Stimulated activated naive B cell treated with anti-CD40 and anti-IgM and Interleukin-4, amounts not matched to agents 10 μg/mL and 1 μg/mL and 100 μg/mL, for 72 hours (primary cell): ENCODE data around the gene HES5.

Experiments
- ATAC-seq, 2 donors: fragments of 150-1000 bp; cut with Tn5 transposase; replicated peaks; 2 replicates each; pipeline ENCODE4 v1.10.0; 2021; ENCODE audit warnings: moderate library complexity in 1 of 2
- DNase-seq: peaks from one replicate; pipeline ENCODE4 v3.0.0; 2021
- H3K27ac Mint-ChIP-seq: one replicate; pipeline ENCODE4 v1.8.0; 2022; ENCODE audit warnings: mild to moderate bottlenecking, mixed read lengths
- H3K27me3 Mint-ChIP-seq, 2 donors: one replicate each; pipeline ENCODE4 v1.8.0; 2022; ENCODE audit warnings: mixed read lengths in 2 of 2
- H3K36me3 Mint-ChIP-seq, 2 donors: one replicate each; pipeline ENCODE4 v1.8.0; 2022; ENCODE audit warnings: mixed read lengths in 2 of 2, mild to moderate bottlenecking in 1 of 2
- H3K4me1 Mint-ChIP-seq, 2 donors: one replicate each; pipeline ENCODE4 v1.8.0; 2022; ENCODE audit warnings: mixed read lengths in 2 of 2, mild to moderate bottlenecking in 1 of 2
- H3K4me3 Mint-ChIP-seq, 2 donors: one replicate each; pipeline ENCODE4 v1.8.0; 2022; ENCODE audit warnings: mild to moderate bottlenecking in 2 of 2, mixed read lengths in 2 of 2, moderate library complexity in 1 of 2
- H3K9me3 Mint-ChIP-seq, 2 donors: one replicate each; pipeline ENCODE4 v1.8.0; 2022; ENCODE audit warnings: mixed read lengths in 2 of 2, mild to moderate bottlenecking in 1 of 2

HES5 gene

GRCh38 chr1:2546515-2547209 is 16.6 kb upstream of the HES5 start:
- ATAC-seq: peak; percentile 42 to 55
- Mint-ChIP-seq H3K27me3 (peaks cover 0 to 8% of the 10 kb centered on the region in 2 donors), H3K4me3 (peak overlapping the region; percentile 95 to 96), H3K4me1 (peaks cover 22 to 68% of the 10 kb centered on the region in 2 donors), H3K36me3 (peaks cover 7 to 15% of the 10 kb centered on the region in 2 donors), H3K27ac (peak overlapping the region; percentile 92), H3K9me3 (no peaks in the 10 kb centered on the region)
- DNase-seq: peak; percentile 82

GRCh38 chr1:2545754-2546514 is 15.9 kb upstream of the HES5 start:
- peaks cover 16 to 68% of the 10 kb centered on the region in 2 donors for H3K4me1 Mint-ChIP-seq
- peak; percentile 41 to 51 for ATAC-seq

DNA sequence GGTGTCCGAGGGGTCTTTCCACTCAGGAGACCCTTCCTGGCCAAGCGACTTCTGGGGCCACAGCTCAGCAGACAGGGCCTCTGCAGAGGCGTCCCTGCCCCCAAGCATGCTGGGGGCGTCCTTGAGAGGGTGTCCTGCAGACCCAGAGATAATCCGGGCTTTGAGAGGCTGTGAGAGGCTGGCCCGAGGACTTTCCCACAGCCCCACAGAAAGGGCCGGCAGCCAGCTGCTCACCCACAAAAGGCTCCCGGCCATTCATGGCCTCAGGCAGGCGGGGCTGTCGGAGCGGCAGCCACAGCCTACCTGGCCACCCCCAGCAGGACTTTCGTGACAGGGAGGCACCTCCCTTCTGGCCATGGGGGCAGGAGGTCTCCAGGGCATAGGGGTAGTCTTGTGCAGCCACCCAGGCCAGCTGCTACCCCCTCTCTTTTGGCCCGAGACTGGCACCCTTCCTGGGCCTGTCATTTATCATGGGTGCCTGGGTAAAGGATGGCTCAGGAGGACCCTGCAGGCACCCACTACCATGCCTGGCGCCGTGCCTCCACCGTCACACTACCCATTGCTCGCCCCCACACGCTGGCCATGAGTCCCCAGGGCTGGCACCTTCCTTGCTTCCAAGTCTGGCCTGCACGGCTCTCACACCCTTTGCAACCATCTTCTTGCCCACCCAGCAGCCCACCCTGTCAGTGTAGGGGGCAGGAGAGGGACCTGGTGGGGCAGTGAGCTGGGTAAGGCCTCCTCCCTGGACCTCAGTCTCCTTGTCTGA is 15.0 kb upstream of the HES5 start:
- Mint-ChIP-seq H3K36me3 (peaks cover 0 to 8% of the 10 kb centered on the region in 2 donors), H3K27ac (peak overlapping the region; percentile 25), H3K9me3 (no peaks in the 10 kb centered on the region), H3K27me3 (peaks cover 0 to 9% of the 10 kb centered on the region in 2 donors), H3K4me3 (no peak overlapping the region), H3K4me1 (peaks cover 14 to 60% of the 10 kb centered on the region in 2 donors)
- DNase-seq (no peak), ATAC-seq (no peak)

More at GRCh38 chr1:2545754-2546514, 15.9 kb upstream of the HES5 start:
- Mint-ChIP-seq H3K27ac (peak overlapping the region; percentile 92), H3K9me3 (no peaks in the 10 kb centered on the region), H3K4me3 (peak overlapping the region; percentile 95 to 96), H3K27me3 (peaks cover 0 to 9% of the 10 kb centered on the region in 2 donors), H3K36me3 (peaks cover 2 to 10% of the 10 kb centered on the region in 2 donors)
- peak; percentile 86 for DNase-seq

DNA sequence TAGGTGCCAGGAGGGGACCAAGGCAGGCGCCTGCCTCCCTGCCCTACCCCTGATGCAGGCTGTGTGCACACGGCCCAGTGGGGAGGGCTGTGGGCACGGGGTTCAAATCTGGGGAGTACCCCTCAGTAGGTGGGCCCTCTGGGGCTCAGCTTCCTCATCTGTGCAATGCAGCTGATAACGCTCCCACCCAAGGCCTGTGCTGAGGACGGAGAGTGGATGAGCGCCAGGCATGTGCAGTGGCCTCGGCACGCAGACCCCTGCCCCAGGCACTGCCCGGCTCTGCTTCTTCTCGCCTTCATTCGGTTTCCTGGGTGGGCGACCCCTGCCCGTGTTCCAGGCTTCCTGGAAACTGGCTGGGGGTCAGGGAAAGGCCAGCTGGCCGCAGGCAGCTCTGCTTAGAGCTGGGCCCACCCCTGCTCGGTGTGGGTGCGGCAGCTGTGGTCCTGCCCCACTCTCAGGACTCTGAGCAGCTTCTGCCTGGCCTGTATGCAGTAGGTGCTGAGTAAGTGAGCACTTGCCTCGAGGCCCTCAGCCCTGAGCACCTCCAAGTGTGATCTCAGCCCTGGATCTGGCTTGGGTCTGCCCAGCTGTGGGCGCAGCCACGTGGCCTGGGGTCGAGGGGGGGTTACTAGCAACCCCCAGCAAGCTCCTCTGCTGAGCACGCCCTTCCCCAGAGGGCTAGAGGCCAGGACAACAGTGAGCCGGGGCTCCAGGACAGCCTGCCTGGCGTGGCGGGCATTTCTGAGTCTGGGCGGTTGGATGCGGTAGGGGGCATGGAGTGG is 14.2 kb upstream of the HES5 start:
- peaks cover 9 to 53% of the 10 kb centered on the region in 2 donors for H3K4me1 Mint-ChIP-seq
- H3K27ac Mint-ChIP-seq: peak overlapping the region; percentile 25
- no peaks in the 10 kb centered on the region for H3K9me3 Mint-ChIP-seq
- peaks cover 0 to 10% of the 10 kb centered on the region in 2 donors for H3K27me3 Mint-ChIP-seq
- DNase-seq (no peak), ATAC-seq (no peak)
- peaks cover 0 to 4% of the 10 kb centered on the region in 2 donors for H3K36me3 Mint-ChIP-seq
- no peak overlapping the region for H3K4me3 Mint-ChIP-seq

DNA sequence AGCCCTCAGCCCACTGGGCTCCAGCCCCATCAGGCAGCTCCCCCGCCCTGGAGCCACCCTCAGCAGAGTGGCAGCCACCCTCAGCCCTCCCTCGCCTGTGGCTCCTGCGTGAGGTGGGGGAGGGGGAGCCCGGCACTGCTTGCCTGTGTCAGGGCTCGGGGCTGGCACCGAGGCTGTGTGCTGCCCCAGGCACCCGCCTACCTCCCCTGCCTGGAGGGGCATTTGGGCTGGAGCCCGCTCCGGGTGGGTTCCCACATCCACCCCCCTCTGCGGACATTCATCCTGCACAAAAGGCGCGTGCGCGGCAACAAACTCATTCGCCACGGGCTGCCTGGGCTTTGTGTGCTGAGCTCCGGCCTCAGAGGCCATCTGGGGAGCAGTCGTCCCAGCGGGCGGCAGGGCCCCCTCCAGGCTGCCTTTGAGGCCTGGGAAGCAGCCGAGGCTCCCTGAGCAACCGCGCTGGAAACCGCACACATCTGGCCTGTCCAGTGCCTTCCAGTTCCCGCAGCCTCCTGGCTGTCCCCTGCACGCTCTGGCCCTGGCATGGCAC is 13.6 kb upstream of the HES5 start:
- peaks cover 0 to 4% of the 10 kb centered on the region in 2 donors for H3K36me3 Mint-ChIP-seq
- peaks cover 0 to 17% of the 10 kb centered on the region in 2 donors for H3K27me3 Mint-ChIP-seq
- ATAC-seq (no peak), DNase-seq (no peak)
- no peak overlapping the region for H3K27ac Mint-ChIP-seq
- no peaks in the 10 kb centered on the region for H3K9me3 Mint-ChIP-seq
- H3K4me3 Mint-ChIP-seq: no peak overlapping the region
- peaks cover 9 to 46% of the 10 kb centered on the region in 2 donors for H3K4me1 Mint-ChIP-seq

DNA sequence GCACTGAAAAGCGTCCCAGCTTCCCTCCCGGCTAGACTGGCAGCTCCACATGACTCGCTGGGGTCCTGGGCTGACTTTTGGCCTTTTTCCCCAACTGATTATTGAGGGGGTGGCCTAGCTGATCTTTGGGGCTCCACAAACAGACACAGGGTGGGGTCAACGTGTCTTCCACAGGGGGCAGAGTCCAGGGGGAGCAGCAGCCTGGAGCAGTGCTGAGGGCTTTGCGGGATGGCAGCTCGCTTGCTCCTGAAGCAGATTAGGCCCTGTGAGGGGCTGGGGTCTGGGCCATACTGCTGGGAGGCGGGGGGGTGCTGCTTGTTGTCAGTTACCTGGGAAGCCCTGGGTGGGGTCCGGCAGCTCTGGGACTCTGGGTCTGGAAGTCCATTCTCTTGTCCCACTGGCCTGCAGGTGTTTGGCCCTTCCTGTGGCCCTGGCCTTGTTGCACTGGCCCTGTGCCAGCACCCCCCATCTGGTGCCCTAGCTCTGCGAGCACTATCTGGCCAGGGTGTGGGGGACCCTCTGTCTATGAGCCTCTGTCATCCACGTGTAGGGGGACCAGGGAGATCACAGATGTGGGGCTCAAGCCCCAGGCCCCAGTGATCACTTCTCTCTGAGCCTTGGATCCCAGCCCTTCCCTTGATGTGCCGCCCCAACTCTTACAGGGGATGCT is 12.3 kb upstream of the HES5 start:
- Mint-ChIP-seq H3K9me3 (no peaks in the 10 kb centered on the region), H3K27me3 (peaks cover 3 to 20% of the 10 kb centered on the region in 2 donors), H3K36me3 (peaks cover 0 to 4% of the 10 kb centered on the region in 2 donors), H3K4me3 (no peak overlapping the region), H3K4me1 (peaks cover 6 to 34% of the 10 kb centered on the region in 2 donors), H3K27ac (no peak overlapping the region)
- DNase-seq: no peak
- ATAC-seq: no peak

DNA sequence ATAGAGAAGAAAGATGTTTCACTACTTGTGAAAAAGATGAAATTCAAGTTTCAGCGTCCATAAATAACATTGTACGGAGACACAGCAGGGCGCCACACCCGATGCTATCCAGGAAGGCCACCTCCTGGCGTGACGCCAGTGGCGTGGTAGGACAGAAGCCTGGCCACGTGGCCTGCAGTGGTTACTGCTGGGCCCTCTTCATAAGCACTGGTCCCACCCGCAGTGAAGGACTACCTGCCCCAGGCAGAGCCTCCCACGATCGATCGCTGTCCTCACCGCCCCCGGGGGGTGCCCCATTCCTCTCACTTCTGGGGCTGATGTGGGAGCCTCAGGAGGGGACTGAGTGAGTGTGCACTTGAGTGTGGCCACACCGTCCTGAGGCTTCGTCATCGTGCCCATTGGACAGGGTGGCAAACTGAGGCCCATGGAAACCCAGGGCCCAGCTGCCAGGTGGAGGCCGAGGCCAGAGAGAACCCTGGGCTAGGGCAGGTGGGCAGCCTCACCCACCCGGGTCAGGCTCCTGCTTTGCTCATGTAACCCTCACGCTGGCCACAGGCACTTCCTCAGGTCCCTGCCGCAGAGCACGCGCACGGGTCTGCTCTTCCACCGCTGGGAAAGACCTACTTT is 11.7 kb upstream of the HES5 start:
- Mint-ChIP-seq H3K9me3 (no peaks in the 10 kb centered on the region), H3K27me3 (peaks cover 7 to 20% of the 10 kb centered on the region in 2 donors), H3K4me3 (no peak overlapping the region), H3K27ac (no peak overlapping the region), H3K4me1 (peaks cover 5 to 30% of the 10 kb centered on the region in 2 donors), H3K36me3 (peaks cover 0 to 2% of the 10 kb centered on the region in 2 donors)
- ATAC-seq (no peak), DNase-seq (no peak)

DNA sequence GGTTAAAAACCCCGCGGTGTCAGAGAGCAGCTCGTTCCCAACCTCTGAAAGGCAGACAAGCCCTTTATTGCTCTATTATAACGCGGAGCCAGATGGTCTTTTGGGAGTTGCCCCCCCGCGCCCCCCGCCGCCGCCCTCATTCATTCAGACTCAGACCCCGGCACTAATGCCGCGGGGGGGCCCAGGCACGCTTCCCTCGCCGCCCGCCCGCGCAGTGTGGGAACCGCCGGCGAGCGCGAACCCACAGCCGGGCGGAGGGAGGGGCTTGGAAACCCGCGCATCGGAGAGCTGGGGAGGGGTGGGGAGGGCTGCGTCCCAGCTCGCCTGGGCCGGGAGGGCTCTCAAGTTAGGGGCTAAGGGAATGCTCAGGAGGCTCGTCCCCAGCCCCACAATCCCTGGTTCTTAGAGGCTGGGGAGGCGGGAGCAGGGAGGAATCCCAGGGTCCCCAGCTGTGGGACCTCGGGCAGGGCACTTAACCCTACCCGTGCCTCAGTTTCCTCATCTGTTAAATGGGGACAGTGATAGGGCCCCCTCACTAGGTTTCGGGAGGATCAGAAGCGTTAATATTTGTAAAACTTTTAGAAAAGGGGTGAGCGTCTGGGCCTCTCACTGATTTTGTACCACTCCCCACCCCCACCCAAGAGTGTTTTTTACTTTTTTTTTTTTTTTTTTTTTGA is 10.9 kb upstream of the HES5 start:
- Mint-ChIP-seq H3K27me3 (peaks cover 13 to 26% of the 10 kb centered on the region in 2 donors), H3K36me3 (no peaks in the 10 kb centered on the region), H3K4me3 (no peak overlapping the region), H3K27ac (no peak overlapping the region), H3K9me3 (no peaks in the 10 kb centered on the region), H3K4me1 (peaks cover 5 to 27% of the 10 kb centered on the region in 2 donors)
- ATAC-seq: no peak
- no peak for DNase-seq

GRCh38 chr1:2539312-2539907 is 9.3 kb upstream of the HES5 start:
- ATAC-seq (peak; percentile 60), DNase-seq (no peak)
- Mint-ChIP-seq H3K27me3 (peaks cover 21 to 40% of the 10 kb centered on the region in 2 donors), H3K36me3 (no peaks in the 10 kb centered on the region), H3K4me3 (no peak overlapping the region), H3K4me1 (peaks cover 4 to 12% of the 10 kb centered on the region in 2 donors), H3K27ac (no peak overlapping the region), H3K9me3 (no peaks in the 10 kb centered on the region)

DNA sequence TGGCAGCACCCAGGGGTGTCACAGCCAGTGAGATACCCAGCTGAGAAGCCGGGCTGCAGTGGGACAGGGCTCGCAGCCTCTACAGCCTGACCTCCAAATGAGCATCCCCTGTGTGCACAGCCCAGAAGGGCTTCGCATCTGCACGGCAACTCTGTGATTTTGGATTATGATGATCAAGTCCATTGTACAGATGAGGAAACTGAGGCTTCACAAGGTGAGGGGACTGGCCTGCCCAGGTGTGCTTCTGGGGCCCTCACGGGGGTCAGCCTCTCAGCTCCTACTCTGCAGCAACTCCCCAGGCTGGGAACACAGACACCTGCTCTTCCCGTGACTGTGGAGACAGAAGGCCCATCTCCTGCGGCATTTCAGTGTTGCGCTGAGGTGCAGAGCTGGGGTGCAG is 8.8 kb upstream of the HES5 start:
- Mint-ChIP-seq H3K27ac (no peak overlapping the region), H3K4me1 (peaks cover 4 to 12% of the 10 kb centered on the region in 2 donors), H3K4me3 (no peak overlapping the region), H3K9me3 (no peaks in the 10 kb centered on the region), H3K36me3 (no peaks in the 10 kb centered on the region), H3K27me3 (peaks cover 24 to 43% of the 10 kb centered on the region in 2 donors)
- DNase-seq: no peak
- no peak for ATAC-seq

- DNase-seq (no peak), ATAC-seq (no peak)
- Mint-ChIP-seq H3K4me1 (peaks cover 4 to 12% of the 10 kb centered on the region in 2 donors), H3K4me3 (no peak overlapping the region), H3K27me3 (peaks cover 25 to 48% of the 10 kb centered on the region in 2 donors), H3K27ac (no peak overlapping the region), H3K36me3 (no peaks in the 10 kb centered on the region), H3K9me3 (no peaks in the 10 kb centered on the region)
Measured at GRCh38 chr1:2538376-2538775, 8.3 kb upstream of the HES5 start.

DNA sequence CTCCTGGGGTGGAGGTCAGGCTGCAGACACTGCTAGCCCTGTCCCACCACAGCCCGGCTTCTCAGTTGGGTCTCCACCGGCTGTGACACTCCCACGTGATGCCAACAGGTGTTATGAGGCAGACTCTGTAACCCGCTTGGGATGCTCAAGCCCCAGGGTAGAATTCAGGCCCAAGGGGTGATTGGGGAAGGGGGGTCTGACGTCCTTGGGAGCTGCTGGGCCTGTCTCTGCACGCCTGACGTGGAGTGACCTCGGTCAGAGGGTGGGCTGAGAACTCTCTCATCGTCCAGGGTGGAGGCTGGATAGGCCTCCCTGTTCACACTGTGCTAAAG is 7.7 kb upstream of the HES5 start:
- ATAC-seq: no peak

More for the DNA sequence above, 7.7 kb upstream of the HES5 start:
- no peaks in the 10 kb centered on the region for H3K36me3 Mint-ChIP-seq
- H3K4me3 Mint-ChIP-seq: no peak overlapping the region
- no peak overlapping the region for H3K27ac Mint-ChIP-seq
- H3K4me1 Mint-ChIP-seq: peaks cover 4 to 12% of the 10 kb centered on the region in 2 donors
- DNase-seq: no peak
- peaks cover 25 to 54% of the 10 kb centered on the region in 2 donors for H3K27me3 Mint-ChIP-seq
- no peaks in the 10 kb centered on the region for H3K9me3 Mint-ChIP-seq
